ENCODE data around the gene CYBC1.
A peak's percentile ranks its signal among the peaks of the same experiment; 100 is the strongest.

The CYBC1 gene

DNA sequence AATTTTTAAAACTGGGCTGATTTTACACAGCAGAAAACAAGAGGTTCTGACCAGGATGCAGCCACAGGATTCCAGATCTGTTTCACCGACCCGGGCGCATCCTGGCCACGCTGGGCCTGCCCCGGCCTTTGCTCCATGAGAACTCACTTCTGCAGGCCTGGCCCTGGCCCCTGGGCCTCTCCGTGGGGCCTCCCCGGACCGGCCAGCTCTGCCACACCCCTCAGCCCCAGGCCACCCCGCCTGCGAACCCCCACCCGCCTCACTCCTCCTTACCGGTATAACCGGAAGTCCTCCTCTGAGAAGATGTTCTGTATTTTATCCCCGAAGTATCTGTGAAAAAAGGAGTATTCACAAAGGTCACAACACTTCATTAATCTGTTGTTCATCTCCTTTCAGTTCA is 45.5 kb downstream of the CYBC1 start:
- DNase-seq: no peak

DNA sequence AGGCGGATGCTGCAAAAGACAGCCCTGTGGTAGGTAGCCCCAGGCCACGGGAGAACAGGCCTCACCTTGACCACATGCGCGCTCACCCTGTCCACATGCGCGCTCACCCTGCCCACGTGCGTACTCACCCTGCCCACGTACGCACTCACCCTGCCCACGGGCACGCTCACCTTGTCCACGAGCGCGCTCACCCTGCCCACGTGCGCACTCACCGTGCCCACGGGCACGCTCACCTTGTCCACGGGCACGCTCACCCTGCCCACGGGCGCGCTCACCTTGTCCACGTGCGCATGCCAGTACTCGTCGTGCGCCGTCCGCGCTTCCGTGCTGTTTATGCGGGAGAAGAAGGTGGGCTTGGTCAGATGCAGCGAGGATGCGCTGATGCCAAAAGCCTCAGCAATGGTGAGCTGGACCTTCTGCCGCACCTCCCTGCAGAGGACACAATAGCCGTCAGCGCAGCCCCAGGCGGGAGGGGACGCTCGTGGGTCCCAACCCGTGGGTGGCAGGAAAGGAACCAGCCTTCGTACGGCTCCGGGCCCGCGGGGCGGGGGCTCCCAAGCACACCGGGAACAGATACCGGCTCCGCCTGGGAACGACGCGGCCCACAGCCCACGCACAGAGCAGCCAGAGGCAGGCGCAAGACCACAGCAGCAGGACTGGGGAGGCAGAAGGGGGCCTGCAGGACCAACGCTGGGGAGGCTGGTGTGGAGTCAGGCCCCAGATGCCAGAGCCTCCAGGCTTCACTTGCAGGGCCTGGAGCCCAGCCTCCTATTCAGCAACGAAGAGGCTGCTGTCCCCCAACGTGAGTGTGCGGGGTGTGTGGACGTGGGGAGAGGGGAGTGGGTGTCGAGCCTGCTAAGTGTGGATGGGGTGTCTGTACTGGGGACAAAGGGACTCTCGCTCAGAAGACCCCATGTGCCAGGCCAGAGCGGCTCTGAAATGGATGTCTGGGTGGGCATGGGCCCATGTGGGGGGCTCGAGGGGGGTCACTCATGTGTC is 46.6 kb downstream of the CYBC1 start:
- no peak for DNase-seq

DNA sequence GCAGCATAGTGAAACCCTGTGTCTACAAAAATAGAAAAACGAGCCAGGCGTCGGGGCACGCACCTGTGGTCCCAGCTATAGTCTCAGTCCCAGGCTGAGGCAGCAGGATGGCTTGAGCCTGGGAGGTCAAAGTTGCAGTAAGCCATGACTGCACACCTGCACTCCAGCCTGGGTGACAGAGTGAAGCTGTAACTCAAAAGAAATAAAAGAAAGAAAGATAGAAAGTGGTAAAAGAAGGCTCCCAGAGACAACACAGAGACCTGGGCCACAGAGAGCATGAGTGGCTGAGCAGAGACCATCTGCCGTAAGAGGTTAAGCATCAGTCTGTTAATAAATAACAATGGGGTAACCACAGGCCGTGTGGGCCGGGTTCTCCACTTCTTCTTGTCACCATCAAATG is 47.7 kb downstream of the CYBC1 start:
- DNase-seq: no peak

DNA sequence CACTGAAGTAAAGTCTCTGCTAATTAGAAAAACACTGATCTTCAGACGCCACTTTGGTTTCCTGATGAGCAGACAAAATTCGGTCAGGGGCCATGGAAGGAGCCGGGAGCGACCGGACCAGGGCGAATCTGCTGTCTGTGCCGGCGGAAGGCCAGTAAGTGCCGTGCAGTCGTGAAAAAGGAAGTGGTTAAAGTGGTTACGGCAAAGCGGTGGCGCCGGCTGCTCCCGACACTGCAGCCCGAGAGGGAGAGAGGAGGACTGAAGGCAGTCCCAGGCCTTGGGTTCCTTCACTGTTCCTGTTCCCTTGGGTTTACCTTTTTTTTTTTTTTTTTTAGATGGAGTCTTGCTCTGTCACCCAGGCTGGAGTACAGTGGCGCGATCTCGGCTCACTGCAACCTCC is 49.7 kb downstream of the CYBC1 start:
- DNase-seq: peak; percentile 41

DNA sequence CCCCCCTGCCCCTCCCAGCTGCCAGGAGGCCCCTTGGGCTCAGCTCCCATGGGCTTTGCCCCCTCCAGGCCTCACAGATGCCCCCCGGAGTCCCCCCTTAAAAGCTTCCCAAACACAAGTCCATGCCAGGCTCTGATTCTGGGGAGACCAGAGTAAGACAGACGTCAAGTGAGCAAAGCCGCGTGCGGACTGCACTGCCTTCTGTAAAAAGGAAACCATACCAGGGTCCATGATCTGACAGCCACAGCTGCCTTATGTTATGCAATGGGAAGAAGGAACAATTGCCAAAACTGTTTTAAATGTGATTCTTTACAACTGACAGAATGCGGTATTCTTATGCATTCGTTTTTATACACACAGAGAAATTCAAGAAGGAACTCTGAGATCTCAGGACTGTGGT is 50.3 kb downstream of the CYBC1 start:
- no peak for DNase-seq

DNA sequence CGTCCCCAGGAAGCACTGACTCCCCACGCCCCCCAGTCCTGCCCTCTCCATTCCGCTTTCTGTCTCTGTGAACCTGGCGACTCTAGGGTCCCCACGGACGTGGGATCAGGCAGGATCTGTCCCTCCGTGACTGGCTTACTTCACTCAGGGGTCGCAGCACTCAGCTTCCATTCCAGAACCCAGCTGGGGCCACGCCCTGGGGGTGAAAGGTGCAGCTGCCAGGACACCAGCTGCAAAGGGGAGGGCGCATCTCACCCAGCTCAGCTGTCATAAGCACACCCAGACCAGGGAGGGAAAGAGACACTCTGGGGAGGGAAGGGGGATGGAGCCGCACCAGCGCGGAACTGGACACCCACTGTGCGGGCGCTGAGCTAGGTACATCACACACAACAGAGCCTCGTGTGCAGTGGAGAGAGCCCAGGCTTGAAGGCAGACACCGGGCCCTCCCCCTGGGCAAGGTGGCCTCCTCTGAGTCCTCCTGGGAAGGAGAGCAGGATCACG is 50.9 kb downstream of the CYBC1 start:
- no peak for DNase-seq

DNA sequence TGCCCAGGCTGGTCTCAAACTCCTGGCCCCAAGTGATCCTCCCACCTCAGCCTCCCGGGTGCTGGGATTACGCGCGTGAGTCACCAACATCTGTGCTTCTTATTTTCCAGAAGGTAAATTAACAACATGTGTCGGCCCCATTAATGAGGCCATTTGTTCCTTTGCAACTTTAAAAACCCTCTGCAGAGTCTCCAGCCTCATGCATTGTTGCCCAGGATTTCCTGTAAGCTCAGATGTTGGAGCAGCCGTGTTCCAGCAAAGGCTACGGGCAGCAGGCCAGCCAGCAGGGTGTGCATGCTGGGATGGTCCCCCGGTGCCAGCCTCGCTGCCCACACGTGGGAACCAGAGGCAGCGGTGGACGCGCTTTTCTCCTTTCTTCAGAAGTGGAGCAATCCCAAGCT is 51.5 kb downstream of the CYBC1 start:
- no peak for DNase-seq

DNA sequence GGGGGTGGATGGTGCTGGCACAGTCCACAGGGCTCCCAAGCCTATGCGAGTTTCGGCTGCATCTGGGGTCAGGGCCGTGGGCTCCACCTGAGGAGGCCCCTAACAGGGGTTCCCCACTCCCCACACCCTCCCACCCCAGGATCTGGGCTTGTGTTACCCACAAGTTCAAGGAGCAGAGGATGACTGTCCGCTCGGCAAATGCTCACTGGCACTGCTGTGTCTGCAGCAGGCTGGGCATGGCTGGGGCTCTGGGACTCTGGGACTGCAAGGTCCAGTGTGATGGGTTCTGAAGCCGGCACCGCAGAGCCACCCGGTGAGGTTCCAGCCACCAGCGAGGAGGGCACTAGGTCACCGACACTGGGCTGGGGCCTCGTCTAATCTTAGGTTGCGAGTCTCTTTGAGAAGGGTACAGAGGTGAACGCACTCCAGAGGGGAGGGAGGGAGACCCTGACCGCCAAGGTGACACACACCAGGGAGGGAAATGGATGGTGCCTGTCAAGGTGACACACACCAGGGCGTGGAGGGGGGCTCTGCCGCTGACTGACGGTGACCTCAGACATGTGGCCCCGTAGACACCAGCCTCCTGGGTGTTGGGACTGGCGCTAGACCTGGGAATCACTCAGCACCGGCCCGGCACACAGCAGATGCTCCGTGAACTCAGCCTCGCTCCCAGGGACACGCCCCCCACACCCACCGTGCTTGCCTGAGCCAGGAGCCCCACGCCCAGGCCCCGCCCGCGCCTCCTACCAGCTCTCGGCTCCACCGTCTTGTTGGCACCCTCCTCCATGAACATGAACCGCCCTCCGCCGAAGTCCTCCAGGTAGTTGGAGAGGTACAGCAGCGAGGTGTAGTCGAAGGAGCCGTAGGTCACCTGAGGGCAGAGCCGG is 52.9 kb downstream of the CYBC1 start:
- no peak for DNase-seq

DNA sequence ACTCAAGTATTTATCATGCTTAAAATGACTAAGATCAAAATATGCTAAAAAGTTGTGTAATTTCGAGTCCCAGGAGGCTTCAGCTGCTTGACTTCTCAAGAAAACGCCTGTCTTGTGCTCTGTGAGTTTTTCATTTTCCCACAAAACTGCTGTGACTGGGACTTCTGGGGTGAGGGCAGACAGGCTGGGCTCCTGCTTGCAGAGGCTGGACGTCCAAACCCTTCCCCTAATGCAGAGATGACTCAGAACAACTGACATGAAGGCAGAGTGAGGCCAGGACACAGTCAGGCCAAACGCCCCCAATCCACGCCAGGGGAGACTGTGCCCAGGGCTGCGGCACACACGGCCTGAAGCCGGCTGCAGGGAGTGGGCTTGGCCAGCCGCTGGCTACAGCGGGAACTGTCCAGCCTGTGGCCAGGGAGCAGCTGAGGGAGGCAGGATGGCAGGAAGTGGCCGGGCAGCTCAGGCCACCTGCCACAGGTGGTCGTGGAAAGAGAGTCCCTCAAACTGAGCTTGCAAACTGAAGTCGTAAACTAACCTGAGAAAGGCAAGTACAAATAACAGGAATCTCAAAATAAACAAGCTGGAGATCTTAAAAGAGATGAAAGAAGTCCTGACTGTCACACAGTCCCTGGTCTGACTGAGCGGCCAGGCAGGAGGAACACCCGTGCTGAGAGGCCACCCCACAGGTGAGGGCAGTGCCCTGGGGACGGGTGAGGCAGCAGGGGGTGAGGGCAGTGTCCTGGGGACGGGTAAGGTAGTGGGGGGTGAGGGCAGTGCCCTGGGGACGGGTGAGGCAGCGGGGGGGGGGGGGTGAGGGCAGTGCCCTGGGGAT is 53.7 kb downstream of the CYBC1 start:
- no peak for DNase-seq

DNA sequence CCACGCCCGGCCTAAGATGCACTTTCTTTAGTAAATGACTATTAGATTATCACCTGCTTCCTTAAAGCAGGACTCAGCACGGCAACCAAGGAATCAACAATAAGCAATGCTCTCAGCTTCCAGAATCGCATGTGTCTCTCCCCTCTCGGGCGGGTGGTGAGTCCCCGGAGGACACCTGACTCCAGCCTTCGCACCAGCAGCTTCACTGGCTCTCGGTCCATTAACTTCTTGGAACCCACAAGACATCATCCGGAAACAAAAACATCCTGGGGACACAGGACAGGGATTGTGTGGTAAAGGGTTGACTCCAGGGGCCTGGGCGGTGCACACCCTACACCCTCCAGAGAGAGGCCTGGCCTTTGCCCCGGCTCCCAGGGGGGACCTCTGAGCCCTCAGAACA is 56.3 kb downstream of the CYBC1 start:
- no peak for DNase-seq

DNA sequence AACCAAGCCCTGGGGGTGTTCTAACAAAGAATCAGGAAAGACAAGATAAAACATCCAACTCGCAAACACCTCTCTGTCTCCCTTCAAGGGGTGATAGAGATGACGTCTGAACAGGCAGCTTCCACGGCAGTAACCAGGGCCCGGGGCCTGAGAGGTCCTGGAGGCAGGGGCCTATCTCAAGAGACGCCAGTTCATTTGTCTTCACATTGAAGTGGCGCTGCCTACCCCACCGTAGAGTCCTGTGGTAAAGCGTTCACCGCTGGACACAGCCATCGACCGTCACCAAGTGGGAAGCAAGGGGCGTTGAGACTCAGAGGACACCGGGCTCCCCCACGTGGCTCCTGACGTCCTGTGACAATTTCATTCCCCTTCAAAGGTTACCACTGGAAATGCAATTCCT is 57.6 kb downstream of the CYBC1 start:
- no peak for DNase-seq

All from activated effector memory CD4-positive, alpha-beta T cell treated with Interleukin-2 at 50 U/mL for 16 hours (primary cell).